ENCODE data around the gene GPR68. TPM values are rescaled to one million over a fixed set of nuclear protein-coding genes. Genes with fewer than 3 reads are reported as not detected.

GPR68 gene
- total and polyA plus RNA-seq, 2 of the 4 experiments (the other 2 are of a cell fraction): 0.72 to 0.94 TPM

- dilution Hi-C loops (cut with HindIII; ENCODE audit: low sequenced_read_pairs, unreplicated experiment): no loop called here
- peaks cover 9% of the 10 kb centered on the region for H3K4me1 ChIP-seq (ENCODE audit: control insufficient read depth, insufficient read depth, low read length)
- DNase-seq: no peak
- H3K4ac ChIP-seq (ENCODE audit: low read depth, low read length): peak overlapping the region; percentile 78
- no peak overlapping the region; the same call in 1 of the 2 replicates for H3K27ac ChIP-seq (ENCODE audit: insufficient read depth, low read length)
- no TSS peak for BruUV-seq (replicated peaks)
- H2AK5ac ChIP-seq (ENCODE audit: low read depth, low read length): peak overlapping the region; percentile 73; the same call in 1 of the 2 replicates
- in situ Hi-C loops (cut with MboI; ENCODE audit: low sequenced_read_pairs): no loop called here
- H3K27me3 ChIP-seq (ENCODE audit: control insufficient read depth, insufficient read depth, low read length): no peaks in the 10 kb centered on the region
- peak overlapping the region; percentile 78; the same call in 1 of the 2 replicates for H2BK120ac ChIP-seq (ENCODE audit: low read depth, low read length)
- H2BK5ac ChIP-seq (ENCODE audit: low read depth, low read length, poor library complexity, severe bottlenecking): peak overlapping the region; percentile 61
- POLR2A ChIA-PET (ENCODE audit: unreplicated experiment): interaction anchor here (0.6 kb wide), 1 partner anchor 967 kb away, joined by 9 read pairs; no protein-coding TSS in a partner anchor
- peak overlapping the region; percentile 89 for H3K14ac ChIP-seq (replicated peaks; ENCODE audit: low read depth, low read length)
- no peaks in the 10 kb centered on the region for H3K36me3 ChIP-seq (ENCODE audit: control insufficient read depth, insufficient read depth, low read length)
- no peaks in the 10 kb centered on the region for H3K9me3 ChIP-seq (ENCODE audit: control insufficient read depth, insufficient read depth, low read length)
- H3K4me3 ChIP-seq (ENCODE audit: insufficient read depth, low read depth, low read length): no peak overlapping the region
- peak overlapping the region; percentile 61 to 75; a peak in 2 of 4 replicates for H4K8ac ChIP-seq (ENCODE audit: low read depth in 2 of 2, low read length in 2 of 2)
- intact Hi-C loops (cut with micrococcal nuclease): no loop called here
- H2BK15ac ChIP-seq (ENCODE audit: low read depth, low read length): peak overlapping the region; percentile 78; the same call in 1 of the 3 replicates
- peak overlapping the region; percentile 52 for H2AK9ac ChIP-seq (replicated peaks; ENCODE audit: low read depth, low read length, poor library complexity)
- no peaks in the 10 kb centered on the region for H4K20me1 ChIP-seq (ENCODE audit: insufficient read depth, low read length)
- H3K18ac ChIP-seq (ENCODE audit: low read depth, low read length): peak overlapping the region; percentile 34; the same call in 1 of the 2 replicates
- H3K23ac ChIP-seq (ENCODE audit: low read depth, low read length): no peak overlapping the region
- no peak overlapping the region for H4K5ac ChIP-seq (ENCODE audit: low read depth, low read length)
- H3K56ac ChIP-seq (ENCODE audit: extremely low read depth, insufficient read depth, low read length): no peak overlapping the region
- ATAC-seq (ENCODE audit: low read depth): no peak
- peak overlapping the region; percentile 75 for H2BK20ac ChIP-seq (ENCODE audit: low read depth, low read length)
- WGBS, 2 experiments (ENCODE audit: extremely low coverage in 2 of 2, insufficient read length in 1 of 2): no CpG with 5 or more reads among the region's 4 CpGs
- H4K91ac ChIP-seq (ENCODE audit: insufficient read depth, low read depth, low read length): peak overlapping the region; percentile 76; the same call in 1 of the 2 replicates
- H3K9me1 ChIP-seq (ENCODE audit: insufficient read depth, low read length): peaks cover 9% of the 10 kb centered on the region
- no peak overlapping the region for H3K9ac ChIP-seq (ENCODE audit: low read depth, low read length)
- H3K4me2 ChIP-seq (ENCODE audit: low read depth, low read length): no peak overlapping the region
- 0 out of 4 replicates have a peak, but pooled peaks cover 0 to 5% of the 10 kb centered on the region in 2 experiments for H3K79me1 ChIP-seq (ENCODE audit: low read depth in 1 of 2, low read length in 2 of 2)
- TF ChIP-seq MAZ (IDR thresholded peaks at IDR 0.05; ENCODE audit: borderline replicate concordance, low read depth, low read length): no peak
- TF ChIP-seq POLR2A (IDR thresholded peaks at IDR 0.05; ENCODE audit: low read depth, low read length): no peak
- TF ChIP-seq RAD21 (IDR thresholded peaks at IDR 0.05; ENCODE audit: low read length): no peak
- no peak for TF ChIP-seq CEBPB (IDR thresholded peaks at IDR 0.05; ENCODE audit: low read depth, low read length)
- TF ChIP-seq, protein P1, sequence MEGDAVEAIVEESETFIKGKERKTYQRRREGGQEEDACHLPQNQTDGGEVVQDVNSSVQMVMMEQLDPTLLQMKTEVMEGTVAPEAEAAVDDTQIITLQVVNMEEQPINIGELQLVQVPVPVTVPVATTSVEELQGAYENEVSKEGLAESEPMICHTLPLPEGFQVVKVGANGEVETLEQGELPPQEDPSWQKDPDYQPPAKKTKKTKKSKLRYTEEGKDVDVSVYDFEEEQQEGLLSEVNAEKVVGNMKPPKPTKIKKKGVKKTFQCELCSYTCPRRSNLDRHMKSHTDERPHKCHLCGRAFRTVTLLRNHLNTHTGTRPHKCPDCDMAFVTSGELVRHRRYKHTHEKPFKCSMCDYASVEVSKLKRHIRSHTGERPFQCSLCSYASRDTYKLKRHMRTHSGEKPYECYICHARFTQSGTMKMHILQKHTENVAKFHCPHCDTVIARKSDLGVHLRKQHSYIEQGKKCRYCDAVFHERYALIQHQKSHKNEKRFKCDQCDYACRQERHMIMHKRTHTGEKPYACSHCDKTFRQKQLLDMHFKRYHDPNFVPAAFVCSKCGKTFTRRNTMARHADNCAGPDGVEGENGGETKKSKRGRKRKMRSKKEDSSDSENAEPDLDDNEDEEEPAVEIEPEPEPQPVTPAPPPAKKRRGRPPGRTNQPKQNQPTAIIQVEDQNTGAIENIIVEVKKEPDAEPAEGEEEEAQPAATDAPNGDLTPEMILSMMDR (conservative IDR thresholded peaks at IDR 0.05; ENCODE audit: low read depth, low read length): no peak
- TF ChIP-seq NFE2L2 (IDR thresholded peaks at IDR 0.05; ENCODE audit: low read depth, low read length): no peak
- no peak for TF ChIP-seq BHLHE40 (IDR thresholded peaks at IDR 0.05; ENCODE audit: low read depth, low read length)
- no peak for TF ChIP-seq RFX5 (IDR thresholded peaks at IDR 0.05; ENCODE audit: low read depth, low read length)
- TF ChIP-seq ELK1 (IDR thresholded peaks at IDR 0.05; ENCODE audit: borderline replicate concordance, low read depth, low read length): no peak
- CTCF ChIA-PET: interaction anchor here (1.7 to 1.8 kb wide), 2 partner anchors 14 to 65 kb away, joined by 4 to 7 read pairs; no protein-coding TSS in a partner anchor
- no peak overlapping the region for H2AFZ ChIP-seq (replicated peaks; ENCODE audit: low read length, poor library complexity)
Measured at GRCh38 chr14:91242635-91243034, 1.9 kb downstream of the GPR68 start.

All from IMR-90 (cell line).